IMR-90 (cell line): ENCODE data around the gene WWC1. TPM values are rescaled to one million over a fixed set of nuclear protein-coding genes. Genes with fewer than 3 reads are reported as not detected.

Experiments used
- ATAC-seq: fragments of 200-7000 bp; cut with Tn5 transposase; 2 replicates; pipeline ENCODE4 v1.9.1; 2020; ENCODE audit warnings: low read depth, mild to moderate bottlenecking, moderate library complexity
- BruUV-seq: library from RNA; stranded (reverse); fragments of 400-500 nt; replicated peaks from 2 replicates; lab custom pipeline; 2021; lab: Mats Ljungman, UMichigan
- CTCF ChIA-PET: fragments of 300-600 bp; formaldehyde crosslinking; extraction: SDS; loops from one replicate; lab custom pipeline; 2021; ENCODE audit warnings: antibody characterized with exemption; lab: Yijun Ruan, JAX
- POLR2A ChIA-PET: fragments of 300-600 bp; sonication (Branson Sonifier 250); formaldehyde crosslinking; loops from one replicate; lab custom pipeline; 2022; ENCODE audit warnings: antibody characterized with exemption; ENCODE audit not compliant: unreplicated experiment; lab: Charles Lee
- DNase-seq: peaks from one replicate; pipeline ENCODE4 v3.0.0; 2013
- H2AFZ ChIP-seq: replicated peaks from 2 replicates; pipeline ENCODE3; 2013; ENCODE audit warnings: low read length, mild to moderate bottlenecking; ENCODE audit not compliant: poor library complexity
- H2AK5ac ChIP-seq: 2 replicates; pipeline ENCODE4 v1.6.1; 2013; ENCODE audit warnings: low read depth, low read length, inconsistent platforms
- H2AK9ac ChIP-seq: replicated peaks from 2 replicates; pipeline ENCODE3; 2013; ENCODE audit warnings: mild to moderate bottlenecking, low read depth, low read length, moderate library complexity; ENCODE audit not compliant: poor library complexity
- H2BK120ac ChIP-seq: 2 replicates; pipeline ENCODE4 v1.6.1; 2013; ENCODE audit warnings: low read depth, low read length, inconsistent platforms
- H2BK15ac ChIP-seq: 3 replicates; pipeline ENCODE4 v1.6.1; 2013; ENCODE audit warnings: low read depth, low read length, inconsistent platforms
- H2BK20ac ChIP-seq: 2 replicates; pipeline ENCODE4 v1.6.1; 2013; ENCODE audit warnings: low read depth, mild to moderate bottlenecking, inconsistent platforms, low read length, moderate library complexity
- H2BK5ac ChIP-seq: 2 replicates; pipeline ENCODE4 v1.6.1; 2013; ENCODE audit warnings: mild to moderate bottlenecking, low read depth, low read length, inconsistent platforms; ENCODE audit not compliant: poor library complexity, severe bottlenecking
- H3K14ac ChIP-seq: replicated peaks from 2 replicates; pipeline ENCODE4 v1.6.1; 2013; ENCODE audit warnings: low read depth, low read length, inconsistent platforms
- H3K18ac ChIP-seq: 2 replicates; pipeline ENCODE4 v1.6.1; 2013; ENCODE audit warnings: low read depth, low read length, control low read depth
- H3K23ac ChIP-seq: 2 replicates; pipeline ENCODE4 v1.6.1; 2013; ENCODE audit warnings: low read depth, low read length, inconsistent platforms
- H3K27ac ChIP-seq: 2 replicates; pipeline ENCODE4 v1.5.1; 2013; ENCODE audit warnings: mild to moderate bottlenecking, control low read depth, low read length; ENCODE audit not compliant: insufficient read depth
- H3K27me3 ChIP-seq: 2 replicates; pipeline ENCODE4 v1.6.1; 2013; ENCODE audit warnings: low read length; ENCODE audit not compliant: control insufficient read depth, insufficient read depth
- H3K36me3 ChIP-seq: 2 replicates; pipeline ENCODE4 v1.6.1; 2013; ENCODE audit warnings: low read length, mixed read lengths; ENCODE audit not compliant: control insufficient read depth, insufficient read depth
- H3K4ac ChIP-seq: 2 replicates; pipeline ENCODE4 v1.6.1; 2013; ENCODE audit warnings: low read depth, low read length, inconsistent platforms
- H3K4me1 ChIP-seq: 2 replicates; pipeline ENCODE4 v1.6.1; 2013; ENCODE audit warnings: low read length, mixed read lengths; ENCODE audit not compliant: control insufficient read depth, insufficient read depth
- H3K4me2 ChIP-seq: 2 replicates; pipeline ENCODE4 v1.6.1; 2013; ENCODE audit warnings: low read depth, mild to moderate bottlenecking, control low read depth, low read length, moderate library complexity
- H3K4me3 ChIP-seq: 2 replicates; pipeline ENCODE4 v1.5.1; 2013; ENCODE audit warnings: low read depth, mild to moderate bottlenecking, control low read depth, low read length, moderate library complexity; ENCODE audit not compliant: insufficient read depth
- H3K56ac ChIP-seq: 2 replicates; pipeline ENCODE4 v1.6.1; 2013; ENCODE audit warnings: low read length, inconsistent platforms; ENCODE audit not compliant: insufficient read depth; ENCODE audit errors: extremely low read depth
- H3K79me1 ChIP-seq, 2 experiments: 2 replicates each; pipeline ENCODE4 v1.6.1; 2013; ENCODE audit warnings: low read length in 2 of 2, inconsistent platforms in 1 of 2, low read depth in 1 of 2
- H3K9ac ChIP-seq: 2 replicates; pipeline ENCODE4 v1.6.1; 2013; ENCODE audit warnings: low read depth, low read length, control low read depth
- H3K9me1 ChIP-seq: 2 replicates; pipeline ENCODE4 v1.6.1; 2013; ENCODE audit warnings: low read length, inconsistent platforms; ENCODE audit not compliant: insufficient read depth
- H3K9me3 ChIP-seq: 2 replicates; pipeline ENCODE4 v1.6.1; 2013; ENCODE audit warnings: low read length; ENCODE audit not compliant: control insufficient read depth, insufficient read depth
- H4K20me1 ChIP-seq: 2 replicates; pipeline ENCODE4 v1.6.1; 2013; ENCODE audit warnings: low read length, inconsistent platforms; ENCODE audit not compliant: insufficient read depth
- H4K5ac ChIP-seq: 2 replicates; pipeline ENCODE4 v1.6.1; 2013; ENCODE audit warnings: mild to moderate bottlenecking, low read depth, low read length, control low read depth
- H4K8ac ChIP-seq, 2 experiments: 2 replicates each; pipeline ENCODE4 v1.6.1; 2013; ENCODE audit warnings: low read depth in 2 of 2, low read length in 2 of 2, control low read depth in 1 of 2, inconsistent platforms in 1 of 2
- H4K91ac ChIP-seq: 2 replicates; pipeline ENCODE4 v1.6.1; 2013; ENCODE audit warnings: low read depth, low read length, inconsistent platforms; ENCODE audit not compliant: insufficient read depth
- BHLHE40 ChIP-seq: fragments of 150-350 bp; IDR thresholded peaks from 2 replicates; pipeline ENCODE4 v1.6.1; 2016; ENCODE audit warnings: mild to moderate bottlenecking, low read depth, low read length
- CEBPB ChIP-seq: IDR thresholded peaks from 2 replicates; pipeline ENCODE4 v1.6.1; 2012; ENCODE audit warnings: low read depth, low read length, improper control_type of control experiment
- CHD1 ChIP-seq: IDR thresholded peaks from 2 replicates; pipeline ENCODE4 v1.6.1; 2012; ENCODE audit warnings: low read depth, low read length, improper control_type of control experiment
- FOS ChIP-seq: fragments of 150-350 bp; IDR thresholded peaks from 2 replicates; pipeline ENCODE4 v1.6.1; 2016; ENCODE audit warnings: low read depth, low read length
- MAFK ChIP-seq: IDR thresholded peaks from 2 replicates; pipeline ENCODE4 v1.6.1; 2012; ENCODE audit warnings: low read depth, low read length, improper control_type of control experiment
- MAZ ChIP-seq: IDR thresholded peaks from 2 replicates; pipeline ENCODE4 v1.6.1; 2012; ENCODE audit warnings: low read depth, mild to moderate bottlenecking, low read length, improper control_type of control experiment, moderate library complexity, borderline replicate concordance
- MXI1 ChIP-seq: IDR thresholded peaks from 2 replicates; pipeline ENCODE4 v1.6.1; 2012; ENCODE audit warnings: low read depth, mild to moderate bottlenecking, low read length, moderate library complexity, borderline replicate concordance
- NFE2L2 ChIP-seq: fragments of 150-350 bp; IDR thresholded peaks from 2 replicates; pipeline ENCODE4 v1.6.1; 2016; ENCODE audit warnings: low read depth, mild to moderate bottlenecking, low read length
- POLR2A ChIP-seq: IDR thresholded peaks from 2 replicates; pipeline ENCODE4 v1.6.1; 2012; ENCODE audit warnings: mild to moderate bottlenecking, low read depth, low read length
- RAD21 ChIP-seq: IDR thresholded peaks from 2 replicates; pipeline ENCODE4 v1.6.1; 2012; ENCODE audit warnings: low read length, improper control_type of control experiment
- RCOR1 ChIP-seq: IDR thresholded peaks from 2 replicates; pipeline ENCODE4 v1.6.1; 2012; ENCODE audit warnings: mild to moderate bottlenecking, low read length, improper control_type of control experiment; ENCODE audit not compliant: insufficient replicate concordance
- RFX5 ChIP-seq: IDR thresholded peaks from 2 replicates; pipeline ENCODE4 v1.8.0; 2012; ENCODE audit warnings: low read depth, mild to moderate bottlenecking, low read length, moderate library complexity
- SMC3 ChIP-seq: fragments of 150-350 bp; IDR thresholded peaks from 2 replicates; pipeline ENCODE4 v1.6.1; 2016; ENCODE audit warnings: low read depth, mild to moderate bottlenecking, antibody characterized with exemption, low read length, moderate library complexity
- USF2 ChIP-seq: fragments of 150-350 bp; IDR thresholded peaks from 2 replicates; pipeline ENCODE4 v1.6.1; 2017; ENCODE audit warnings: mild to moderate bottlenecking, antibody characterized with exemption, low read length, low read depth
- WGBS, 2 experiments: methylation state at CpG; one replicate each; pipeline versions ENCODE4 v1.1.5 to v1.1.7; 2013; ENCODE audit warnings: missing lambda C conversion rate in 2 of 2; ENCODE audit not compliant: insufficient read length in 1 of 2; ENCODE audit errors: extremely low coverage in 2 of 2; 5-methylcytosine and 5-hydroxymethylcytosine counted together
- dilution Hi-C: fragments of 300-500 bp; cut with HindIII; formaldehyde crosslinking; loops from one replicate; pipeline ENCODE4 v1.14.3; 2018; ENCODE audit warnings: low sequenced_read_pairs; ENCODE audit not compliant: unreplicated experiment
- in situ Hi-C: fragments of 300-500 bp; cut with MboI; formaldehyde crosslinking; loops from 3 replicates; pipeline ENCODE4 v1.14.3; 2019; ENCODE audit warnings: low sequenced_read_pairs, inconsistent platforms, mixed read lengths
- intact Hi-C: fragments of 100-400 bp; cut with micrococcal nuclease; formaldehyde crosslinking; loops from 2 replicates; pipeline ENCODE4 v1.10.0; 2022
- polyA plus RNA-seq, 3 experiments: library from polyadenylated mRNA; depleted of rRNA; stranded (reverse); fragments of >200 nt; gene quantifications; 2 replicates each; pipeline ENCODE4 v1.2.3, GENCODE V29; 2012; ENCODE audit warnings: low replicate concordance in 1 of 3
- total RNA-seq: library from RNA; depleted of rRNA; stranded (reverse); fragments of >200 nt; gene quantifications from 2 replicates; pipeline ENCODE4 v1.2.3, GENCODE V29; 2012
- TF ChIP-seq, protein P1 (sequence below): fragments of 150-350 bp; IDR thresholded peaks from 2 replicates; pipeline ENCODE4 v1.6.1; 2016; ENCODE audit warnings: low read depth, mild to moderate bottlenecking, low read length, moderate library complexity, borderline replicate concordance
- TF ChIP-seq, protein P2 (sequence below): conservative IDR thresholded peaks from 2 replicates; pipeline ENCODE4 v1.5.1; 2012; ENCODE audit warnings: mild to moderate bottlenecking, low read depth, low read length, improper control_type of control experiment

Gene WWC1
- total and polyA plus RNA-seq, 2 of the 4 experiments (the other 2 are of a cell fraction), result 9.1 to 10.3 TPM

DNA sequence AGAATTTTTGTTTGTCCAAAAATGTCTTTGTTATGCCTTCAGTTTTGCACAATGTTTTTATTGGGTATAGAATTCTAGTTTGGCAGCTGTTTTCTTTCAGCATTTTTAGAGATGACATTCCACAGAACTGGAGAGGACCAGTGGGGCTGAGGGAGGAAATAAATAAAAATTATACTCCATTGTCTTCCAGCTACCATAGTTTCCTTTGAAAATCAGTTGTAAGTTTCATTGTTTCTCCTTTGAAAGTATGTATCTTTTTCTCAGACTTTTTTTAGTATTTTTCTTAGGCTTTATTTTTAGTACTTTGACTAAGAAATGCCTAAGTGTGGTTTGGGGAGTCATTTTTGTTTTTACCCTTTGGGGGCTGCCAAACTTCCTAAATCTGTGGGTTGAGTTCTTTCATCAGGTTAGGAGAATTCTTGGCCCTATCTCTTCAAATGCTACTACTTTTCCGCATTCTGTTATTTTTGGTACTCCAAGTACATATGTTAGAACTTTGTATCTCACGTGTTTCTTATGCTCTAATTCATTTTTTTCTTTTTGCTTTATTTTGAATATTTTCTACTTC lies 222.5 kb downstream of the WWC1 start:
- ChIA-PET POLR2A (no interaction called here), CTCF (interaction anchor here (1.5 kb wide), 1 partner anchor 15 kb away, joined by 3 read pairs; no protein-coding TSS in a partner anchor)

More for the DNA sequence above, 222.5 kb downstream of the WWC1 start:
- H3K56ac ChIP-seq, result no peak overlapping the region
- dilution Hi-C loops, result no loop called here
- no CpG with 5 or more reads among the region's 2 CpGs for WGBS, 2 experiments
- H3K9me3 ChIP-seq, result peaks cover 2% of the 10 kb centered on the region; the same call in 1 of the 2 replicates
- H3K27ac ChIP-seq, result no peak overlapping the region
- no peaks in the 10 kb centered on the region for H4K20me1 ChIP-seq
- H2BK20ac ChIP-seq, result no peak overlapping the region
- intact Hi-C loops, result loop anchor here (5.0 kb wide), 1 partner anchor 48 kb away; no protein-coding TSS in a partner anchor
- no peak overlapping the region for H3K14ac ChIP-seq
- H3K23ac ChIP-seq, result no peak overlapping the region
- no peaks in the 10 kb centered on the region for H3K27me3 ChIP-seq
- H2BK5ac ChIP-seq, result no peak overlapping the region
- H2BK15ac ChIP-seq, result no peak overlapping the region
- H4K91ac ChIP-seq, result no peak overlapping the region
- H3K9me1 ChIP-seq, result no peaks in the 10 kb centered on the region
- H3K79me1 ChIP-seq, result no peaks in the 10 kb centered on the region; a peak in 2 of 4 replicates
- no peak overlapping the region for H3K4me3 ChIP-seq
- no peak overlapping the region for H2AK9ac ChIP-seq
- H3K4ac ChIP-seq, result no peak overlapping the region
- H3K4me1 ChIP-seq, result no peaks in the 10 kb centered on the region
- no peak overlapping the region for H3K4me2 ChIP-seq
- DNase-seq (no peak), ATAC-seq (no peak)
- no peak overlapping the region for H3K9ac ChIP-seq
- no peak overlapping the region for H3K18ac ChIP-seq
- no peak overlapping the region for H2AFZ ChIP-seq
- H4K8ac ChIP-seq, result no peak overlapping the region
- H2BK120ac ChIP-seq, result no peak overlapping the region
- H2AK5ac ChIP-seq, result no peak overlapping the region
- no TSS peak for BruUV-seq
- TF ChIP-seq POLR2A (no peak), MXI1 (no peak), MAFK (no peak), RCOR1 (no peak), NFE2L2 (no peak), BHLHE40 (no peak), CEBPB (no peak), FOS (no peak), MAZ (no peak), SMC3 (no peak), CHD1 (no peak), USF2 (no peak), RFX5 (no peak), RAD21 (no peak)
- TF ChIP-seq, protein P1, sequence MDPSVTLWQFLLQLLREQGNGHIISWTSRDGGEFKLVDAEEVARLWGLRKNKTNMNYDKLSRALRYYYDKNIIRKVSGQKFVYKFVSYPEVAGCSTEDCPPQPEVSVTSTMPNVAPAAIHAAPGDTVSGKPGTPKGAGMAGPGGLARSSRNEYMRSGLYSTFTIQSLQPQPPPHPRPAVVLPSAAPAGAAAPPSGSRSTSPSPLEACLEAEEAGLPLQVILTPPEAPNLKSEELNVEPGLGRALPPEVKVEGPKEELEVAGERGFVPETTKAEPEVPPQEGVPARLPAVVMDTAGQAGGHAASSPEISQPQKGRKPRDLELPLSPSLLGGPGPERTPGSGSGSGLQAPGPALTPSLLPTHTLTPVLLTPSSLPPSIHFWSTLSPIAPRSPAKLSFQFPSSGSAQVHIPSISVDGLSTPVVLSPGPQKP, result no peak
- TF ChIP-seq, protein P2, sequence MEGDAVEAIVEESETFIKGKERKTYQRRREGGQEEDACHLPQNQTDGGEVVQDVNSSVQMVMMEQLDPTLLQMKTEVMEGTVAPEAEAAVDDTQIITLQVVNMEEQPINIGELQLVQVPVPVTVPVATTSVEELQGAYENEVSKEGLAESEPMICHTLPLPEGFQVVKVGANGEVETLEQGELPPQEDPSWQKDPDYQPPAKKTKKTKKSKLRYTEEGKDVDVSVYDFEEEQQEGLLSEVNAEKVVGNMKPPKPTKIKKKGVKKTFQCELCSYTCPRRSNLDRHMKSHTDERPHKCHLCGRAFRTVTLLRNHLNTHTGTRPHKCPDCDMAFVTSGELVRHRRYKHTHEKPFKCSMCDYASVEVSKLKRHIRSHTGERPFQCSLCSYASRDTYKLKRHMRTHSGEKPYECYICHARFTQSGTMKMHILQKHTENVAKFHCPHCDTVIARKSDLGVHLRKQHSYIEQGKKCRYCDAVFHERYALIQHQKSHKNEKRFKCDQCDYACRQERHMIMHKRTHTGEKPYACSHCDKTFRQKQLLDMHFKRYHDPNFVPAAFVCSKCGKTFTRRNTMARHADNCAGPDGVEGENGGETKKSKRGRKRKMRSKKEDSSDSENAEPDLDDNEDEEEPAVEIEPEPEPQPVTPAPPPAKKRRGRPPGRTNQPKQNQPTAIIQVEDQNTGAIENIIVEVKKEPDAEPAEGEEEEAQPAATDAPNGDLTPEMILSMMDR, result no peak
- peaks cover 55% of the 10 kb centered on the region for H3K36me3 ChIP-seq
- no peak overlapping the region for H4K5ac ChIP-seq
- in situ Hi-C loops, result no loop called here
